ENCODE measurements around the gene ZNHIT1. TPM values are rescaled to one million over a fixed set of nuclear protein-coding genes. Genes with fewer than 3 reads are reported as not detected.

Gene ZNHIT1
- total and polyA plus RNA-seq, 2 donors (not counting 3 experiments of a cell fraction or from before 2014, with no cell fraction given) = 74.1 to 89.9 TPM

GRCh38 chr7:101269664-101270063 is 51.7 kb downstream of the ZNHIT1 start:
- POLR2A ChIA-PET = no interaction called here
- Histone ChIP-seq H3K27ac (ENCODE audit: insufficient read depth, low read depth, low read length) (no peak overlapping the region), H3K4me2 (ENCODE audit: insufficient read depth, low read length) (no peak overlapping the region), H3K79me2 (ENCODE audit: control insufficient read depth, insufficient read depth, low read length) (no peaks in the 10 kb centered on the region), H3K9me3 (replicated peaks; ENCODE audit: control insufficient read depth, insufficient read depth, low read length) (no peaks in the 10 kb centered on the region), H3K4me1 (ENCODE audit: control insufficient read depth, extremely low read depth, insufficient read depth, low read length) (no peaks in the 10 kb centered on the region), H3K9ac (replicated peaks; ENCODE audit: extremely low read depth, insufficient read depth, low read length) (no peak overlapping the region), H4K20me1 (replicated peaks; ENCODE audit: control insufficient read depth, extremely low read depth, insufficient read depth, low read length) (no peaks in the 10 kb centered on the region), H2AFZ (ENCODE audit: low read depth, low read length) (no peak overlapping the region), H3K9me1 (replicated peaks; ENCODE audit: control insufficient read depth, extremely low read depth, insufficient read depth, low read length) (no peaks in the 10 kb centered on the region), H3K36me3 (ENCODE audit: control insufficient read depth in 2 of 2, extremely low read depth in 1 of 2, insufficient read depth in 2 of 2, low read length in 2 of 2) (no peaks in the 10 kb centered on the region), H3K4me3 (replicated peaks in 1 of 3; ENCODE audit: insufficient read depth in 1 of 3, low read depth in 1 of 3, low read length in 3 of 3) (no peak overlapping the region), H3K27me3 (ENCODE audit: control insufficient read depth in 2 of 2, insufficient read depth in 2 of 2, low read length in 2 of 2) (no peaks in the 10 kb centered on the region)
- CTCF ChIA-PET = interaction anchor here (1.7 kb wide), 1 partner anchor 13 kb away, joined by 6 read pairs; no protein-coding TSS in a partner anchor
- FAIRE-seq = no peak
- intact Hi-C loops (cut with micrococcal nuclease) = no loop called here
- dilution Hi-C loops (cut with MboI; ENCODE audit: extremely low pct_ligation_motif_present, low sequenced_read_pairs) = no loop called here
- no peak for DNase-seq (ENCODE audit: low read depth, low spot score)
- BruUV-seq (replicated peaks) = no TSS peak
- TF ChIP-seq CTCF (IDR thresholded peaks at IDR 0.05; ENCODE audit: extremely low read depth in 1 of 2, insufficient read depth in 1 of 2, low read depth in 1 of 2, low read length in 2 of 2) (no peak), MYC (IDR thresholded peaks at IDR 0.05; ENCODE audit: low read depth, low read length) (no peak), JUN (IDR thresholded peaks at IDR 0.05; ENCODE audit: borderline replicate concordance, insufficient read depth, insufficient read length, low read depth) (no peak), EZH2 (IDR thresholded peaks at IDR 0.05; ENCODE audit: borderline replicate concordance, low read depth, low read length, severe bottlenecking) (no peak), GATA2 (IDR thresholded peaks at IDR 0.05; ENCODE audit: insufficient read depth, insufficient read length, low read depth, low read length) (no peak), POLR2AphosphoS5 (IDR thresholded peaks at IDR 0.05; ENCODE audit: insufficient read depth, low read depth, low read length) (no peak), MAX (IDR thresholded peaks at IDR 0.05; ENCODE audit: insufficient read depth, insufficient read length) (no peak), POLR2A (IDR thresholded peaks at IDR 0.05; ENCODE audit: low read depth, low read length) (no peak), FOS (IDR thresholded peaks at IDR 0.05; ENCODE audit: borderline replicate concordance, insufficient read depth, low read length) (no peak)
